Measurements from ENCODE around the gene RIC8B. TPM values are rescaled to one million over a fixed set of nuclear protein-coding genes. Genes with fewer than 3 reads are reported as not detected.
"Not testable (repeated sequence)": the region's sequence is repeated elsewhere in the genome, so short reads cannot be mapped to it uniquely, and the experiment has no call there.

The RIC8B gene
- total RNA-seq, 1 experiment from 2014 or later: 7.8 TPM

DNA sequence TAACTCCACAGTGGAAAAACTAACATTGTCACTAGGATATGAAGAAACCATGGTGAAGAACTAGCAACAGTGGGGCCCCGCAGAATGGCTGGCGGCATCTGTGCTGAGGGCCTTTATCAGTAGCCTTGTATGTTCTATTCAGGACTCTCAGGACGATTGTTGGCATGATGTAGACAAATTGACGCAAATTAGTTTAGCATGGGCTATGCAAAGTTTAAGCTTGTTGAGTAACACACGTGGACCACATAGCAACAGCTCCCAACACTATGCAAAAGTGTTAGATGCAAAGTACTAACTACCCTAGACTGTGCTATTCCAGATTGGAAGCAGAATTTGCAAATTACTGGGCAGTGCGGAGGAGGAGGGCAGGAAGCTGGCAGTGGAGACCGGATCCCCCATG, 143.0 kb downstream of the RIC8B start:
- Mint-ChIP-seq H3K4me1 (ENCODE audit: low read depth, unreplicated experiment) (no peaks in the 10 kb centered on the region), H3K36me3 (ENCODE audit: insufficient read depth, unreplicated experiment) (no peaks in the 10 kb centered on the region), H3K27ac (ENCODE audit: unreplicated experiment) (no peak overlapping the region), H3K9me3 (ENCODE audit: unreplicated experiment) (no peaks in the 10 kb centered on the region), H3K4me3 (ENCODE audit: unreplicated experiment) (no peak overlapping the region), H3K27me3 (ENCODE audit: insufficient read depth, unreplicated experiment) (peaks cover 2% of the 10 kb centered on the region)
- DNase-seq: no peak
- no TSS peak for BruUV-seq (replicated peaks)
- Histone ChIP-seq H3K9me3 (no peaks in the 10 kb centered on the region), H3K4me3 (ENCODE audit: low read depth, low read length) (no peak overlapping the region), H3K4me1 (no peaks in the 10 kb centered on the region), H3K36me3 (ENCODE audit: control insufficient read depth, insufficient read depth, low read length) (no peaks in the 10 kb centered on the region), H3K27me3 (replicated peaks; ENCODE audit: control insufficient read depth, insufficient read depth, low read length) (no peaks in the 10 kb centered on the region)
- intact Hi-C loops (cut with micrococcal nuclease; ENCODE audit: unreplicated experiment): no loop called here
- TF ChIP-seq, protein P1, sequence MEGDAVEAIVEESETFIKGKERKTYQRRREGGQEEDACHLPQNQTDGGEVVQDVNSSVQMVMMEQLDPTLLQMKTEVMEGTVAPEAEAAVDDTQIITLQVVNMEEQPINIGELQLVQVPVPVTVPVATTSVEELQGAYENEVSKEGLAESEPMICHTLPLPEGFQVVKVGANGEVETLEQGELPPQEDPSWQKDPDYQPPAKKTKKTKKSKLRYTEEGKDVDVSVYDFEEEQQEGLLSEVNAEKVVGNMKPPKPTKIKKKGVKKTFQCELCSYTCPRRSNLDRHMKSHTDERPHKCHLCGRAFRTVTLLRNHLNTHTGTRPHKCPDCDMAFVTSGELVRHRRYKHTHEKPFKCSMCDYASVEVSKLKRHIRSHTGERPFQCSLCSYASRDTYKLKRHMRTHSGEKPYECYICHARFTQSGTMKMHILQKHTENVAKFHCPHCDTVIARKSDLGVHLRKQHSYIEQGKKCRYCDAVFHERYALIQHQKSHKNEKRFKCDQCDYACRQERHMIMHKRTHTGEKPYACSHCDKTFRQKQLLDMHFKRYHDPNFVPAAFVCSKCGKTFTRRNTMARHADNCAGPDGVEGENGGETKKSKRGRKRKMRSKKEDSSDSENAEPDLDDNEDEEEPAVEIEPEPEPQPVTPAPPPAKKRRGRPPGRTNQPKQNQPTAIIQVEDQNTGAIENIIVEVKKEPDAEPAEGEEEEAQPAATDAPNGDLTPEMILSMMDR (IDR thresholded peaks at IDR 0.05; ENCODE audit: insufficient read depth in 1 of 2, low read depth in 1 of 2, low read length in 1 of 2, severe bottlenecking in 1 of 2, unreplicated experiment in 1 of 2): no peak
- ChIA-PET CTCF (no interaction called here), POLR2A (no interaction called here)

DNA sequence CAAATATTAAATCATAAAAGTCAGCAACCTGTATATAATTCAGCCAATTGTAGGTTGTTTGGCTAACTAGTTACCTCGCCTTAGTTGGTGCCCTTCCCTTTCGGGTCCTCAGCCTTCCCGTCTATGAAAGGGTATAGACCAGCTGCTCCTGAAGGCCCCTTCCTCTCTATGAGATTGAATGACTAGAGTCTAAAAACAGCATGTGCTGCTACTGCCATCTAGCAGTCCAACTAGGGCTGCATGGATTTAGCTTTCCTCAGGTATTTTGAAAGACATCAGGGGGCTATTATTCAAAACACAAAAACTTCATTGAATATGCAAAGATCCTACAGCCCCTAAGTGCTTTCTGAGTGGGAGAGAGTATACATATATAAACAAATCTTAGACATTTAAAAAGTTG, 144.3 kb downstream of the RIC8B start:
- Mint-ChIP-seq H3K27me3 (ENCODE audit: insufficient read depth, unreplicated experiment) (peaks cover 3% of the 10 kb centered on the region), H3K4me3 (ENCODE audit: unreplicated experiment) (no peak overlapping the region), H3K9me3 (ENCODE audit: unreplicated experiment) (peaks cover 7% of the 10 kb centered on the region), H3K4me1 (ENCODE audit: low read depth, unreplicated experiment) (no peaks in the 10 kb centered on the region), H3K27ac (ENCODE audit: unreplicated experiment) (no peak overlapping the region), H3K36me3 (ENCODE audit: insufficient read depth, unreplicated experiment) (no peaks in the 10 kb centered on the region)
- CTCF ChIA-PET: interaction anchor here (0.7 to 2.2 kb wide), 6 partner anchors 22 to 561 kb away, joined by 3 to 20 read pairs (median 7); partner anchors contain the start of genes POLR3B and TMEM263
- POLR2A ChIA-PET: interaction anchor here (1.3 kb wide), 1 partner anchor 561 kb away, joined by 6 read pairs; the partner anchor contains the start of gene POLR3B
- Histone ChIP-seq H3K4me3 (ENCODE audit: low read depth, low read length) (no peak overlapping the region), H3K27me3 (replicated peaks; ENCODE audit: control insufficient read depth, insufficient read depth, low read length) (no peaks in the 10 kb centered on the region), H3K4me1 (no peaks in the 10 kb centered on the region), H3K9me3 (0 out of 2 replicates have a peak, but pooled peaks cover 6% of the 10 kb centered on the region), H3K36me3 (ENCODE audit: control insufficient read depth, insufficient read depth, low read length) (no peaks in the 10 kb centered on the region)
- no TSS peak for BruUV-seq (replicated peaks)
- intact Hi-C loops (cut with micrococcal nuclease; ENCODE audit: unreplicated experiment): loop anchor here (1.0 to 2.0 kb wide), 3 partner anchors 78 to 561 kb away; partner anchors contain the start of genes POLR3B and RIC8B
- DNase-seq: peak in 1 of 2 experiments; percentile 58
- TF ChIP-seq, protein P1 (IDR thresholded peaks at IDR 0.05; ENCODE audit: insufficient read depth in 1 of 2, low read depth in 1 of 2, low read length in 1 of 2, severe bottlenecking in 1 of 2, unreplicated experiment in 1 of 2): peak; percentile 45 to 86

DNA sequence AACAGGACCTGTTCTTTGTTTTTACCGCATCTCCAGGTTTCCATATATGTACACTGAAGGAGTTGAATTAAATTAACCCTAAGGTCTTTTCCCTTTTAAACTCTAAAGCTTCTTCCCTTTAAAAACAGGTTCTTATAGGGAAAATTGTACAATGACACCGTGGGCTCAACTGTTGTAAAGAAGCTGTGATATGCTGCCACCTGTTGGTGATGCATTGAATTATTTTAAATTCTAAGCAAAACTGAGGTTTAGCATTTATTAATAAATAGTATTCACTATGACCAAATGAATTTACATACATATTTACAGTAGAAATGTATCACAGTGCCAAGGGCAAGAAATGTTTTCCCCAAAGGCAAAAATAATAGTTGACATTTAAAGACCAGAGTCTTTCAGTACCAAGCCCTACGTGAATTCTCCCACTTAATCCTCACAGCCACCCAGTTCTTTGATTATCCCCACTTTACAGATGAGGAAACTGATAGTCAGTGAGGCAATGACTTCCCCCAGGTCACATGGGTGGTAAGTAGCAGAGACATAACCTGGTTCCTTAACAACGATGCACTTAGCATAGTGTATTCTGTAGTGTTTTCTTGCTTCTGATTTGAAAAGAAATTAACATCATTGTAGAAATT, 145.5 kb downstream of the RIC8B start:
- peak in 1 of 2 experiments; percentile 45 for DNase-seq
- intact Hi-C loops (cut with micrococcal nuclease; ENCODE audit: unreplicated experiment): loop anchor here (1.0 to 10.0 kb wide), 3 partner anchors 79 to 695 kb away; no protein-coding TSS in a partner anchor
- POLR2A ChIA-PET: no interaction called here

DNA sequence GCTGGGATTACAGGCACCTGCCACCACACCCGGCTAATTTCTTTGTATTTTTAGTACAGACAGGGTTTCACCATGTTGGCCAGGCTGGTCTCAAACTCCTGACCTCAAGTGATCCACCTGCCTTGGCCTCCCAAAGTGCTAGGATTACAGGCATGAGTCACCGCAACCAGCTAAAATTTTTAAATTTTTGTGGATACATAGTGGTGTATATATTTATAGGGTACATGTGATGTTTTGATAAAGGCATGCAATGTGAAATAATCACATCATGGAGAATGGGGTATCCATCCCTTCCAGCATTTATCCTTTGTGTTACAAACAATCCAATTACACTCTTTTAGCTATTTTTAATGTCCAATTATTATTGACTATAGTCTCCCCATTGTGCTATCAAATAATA, 147.5 kb downstream of the RIC8B start:
- H3K4me3 ChIP-seq (ENCODE audit: low read depth, low read length); CTCF ChIA-PET; H3K4me1 Mint-ChIP-seq (ENCODE audit: low read depth, unreplicated experiment); H3K4me1 ChIP-seq; BruUV-seq (replicated peaks); H3K27me3 ChIP-seq (replicated peaks; ENCODE audit: control insufficient read depth, insufficient read depth, low read length); H3K27ac Mint-ChIP-seq (ENCODE audit: unreplicated experiment); H3K4me3 Mint-ChIP-seq (ENCODE audit: unreplicated experiment); H3K27me3 Mint-ChIP-seq (ENCODE audit: insufficient read depth, unreplicated experiment); H3K36me3 Mint-ChIP-seq (ENCODE audit: insufficient read depth, unreplicated experiment); H3K9me3 ChIP-seq; POLR2A ChIA-PET; DNase-seq; H3K36me3 ChIP-seq (ENCODE audit: control insufficient read depth, insufficient read depth, low read length): not testable (repeated sequence)
- H3K9me3 Mint-ChIP-seq (ENCODE audit: unreplicated experiment): peaks cover 15% of the 10 kb centered on the region
- intact Hi-C loops (cut with micrococcal nuclease; ENCODE audit: unreplicated experiment): loop anchor here (10.0 kb wide), 1 partner anchor 697 kb away; no protein-coding TSS in a partner anchor

More for the DNA sequence above, 145.5 kb downstream of the RIC8B start:
- Histone ChIP-seq H3K36me3 (ENCODE audit: control insufficient read depth, insufficient read depth, low read length) (no peaks in the 10 kb centered on the region), H3K4me1 (no peaks in the 10 kb centered on the region), H3K4me3 (ENCODE audit: low read depth, low read length) (no peak overlapping the region), H3K27me3 (replicated peaks; ENCODE audit: control insufficient read depth, insufficient read depth, low read length) (no peaks in the 10 kb centered on the region), H3K9me3 (0 out of 2 replicates have a peak, but pooled peaks cover 8% of the 10 kb centered on the region)
- Mint-ChIP-seq H3K4me1 (ENCODE audit: low read depth, unreplicated experiment) (no peaks in the 10 kb centered on the region), H3K4me3 (ENCODE audit: unreplicated experiment) (no peak overlapping the region), H3K27ac (ENCODE audit: unreplicated experiment) (no peak overlapping the region), H3K36me3 (ENCODE audit: insufficient read depth, unreplicated experiment) (no peaks in the 10 kb centered on the region), H3K27me3 (ENCODE audit: insufficient read depth, unreplicated experiment) (peaks cover 3% of the 10 kb centered on the region), H3K9me3 (ENCODE audit: unreplicated experiment) (peaks cover 15% of the 10 kb centered on the region)
- CTCF ChIA-PET: interaction anchor here (0.6 to 2.2 kb wide), 9 partner anchors 16 to 562 kb away, joined by 3 to 20 read pairs (median 3); partner anchors contain the start of genes POLR3B and TMEM263
- no TSS peak for BruUV-seq (replicated peaks)
- TF ChIP-seq, protein P1 (IDR thresholded peaks at IDR 0.05; ENCODE audit: insufficient read depth in 1 of 2, low read depth in 1 of 2, low read length in 1 of 2, severe bottlenecking in 1 of 2, unreplicated experiment in 1 of 2): peak; percentile 62 to 75

DNA sequence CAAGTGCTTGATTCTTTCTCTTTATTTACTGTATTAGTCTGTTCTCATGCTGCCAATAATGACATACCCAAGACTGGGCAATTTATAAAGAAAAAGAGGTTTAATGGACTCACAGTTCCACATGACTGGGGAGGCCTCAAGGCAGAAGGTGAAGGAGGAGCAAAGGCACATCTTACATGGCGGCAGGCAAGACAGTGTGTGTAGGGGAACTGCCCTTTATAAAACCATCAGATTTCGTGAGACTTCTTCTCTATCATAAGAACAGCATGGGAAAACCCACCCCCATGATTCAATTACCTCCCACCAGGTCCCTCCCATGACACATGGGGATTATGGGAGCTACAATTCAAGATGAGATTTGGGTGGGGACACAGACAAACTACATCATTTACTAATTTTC, 149.1 kb downstream of the RIC8B start:
- H3K27me3 ChIP-seq (replicated peaks; ENCODE audit: control insufficient read depth, insufficient read depth, low read length); H3K36me3 ChIP-seq (ENCODE audit: control insufficient read depth, insufficient read depth, low read length); H3K27me3 Mint-ChIP-seq (ENCODE audit: insufficient read depth, unreplicated experiment); H3K36me3 Mint-ChIP-seq (ENCODE audit: insufficient read depth, unreplicated experiment); H3K4me3 Mint-ChIP-seq (ENCODE audit: unreplicated experiment); H3K4me3 ChIP-seq (ENCODE audit: low read depth, low read length); H3K4me1 Mint-ChIP-seq (ENCODE audit: low read depth, unreplicated experiment); H3K4me1 ChIP-seq; H3K27ac Mint-ChIP-seq (ENCODE audit: unreplicated experiment); BruUV-seq (replicated peaks); CTCF ChIA-PET; POLR2A ChIA-PET; DNase-seq; H3K9me3 ChIP-seq: not testable (repeated sequence)
- H3K9me3 Mint-ChIP-seq (ENCODE audit: unreplicated experiment): peaks cover 15% of the 10 kb centered on the region
- intact Hi-C loops (cut with micrococcal nuclease; ENCODE audit: unreplicated experiment): loop anchor here (10.0 kb wide), 1 partner anchor 699 kb away; no protein-coding TSS in a partner anchor

All from Caco-2 (cell line).